Stimulated activated CD8-positive, alpha-beta memory T cell treated with anti-CD3 and anti-CD28 coated beads, Interleukin-4, amount 100 ng/mL, for 4 hours (primary cell): ENCODE data around the gene CRHR1.

Experiments used
- DNase-seq, 2 donors: peaks; one replicate each; pipeline ENCODE4 v3.0.0-alpha.2; 2020; ENCODE audit warnings: low read depth in 2 of 2, low spot score in 1 of 2

The CRHR1 gene

DNA sequence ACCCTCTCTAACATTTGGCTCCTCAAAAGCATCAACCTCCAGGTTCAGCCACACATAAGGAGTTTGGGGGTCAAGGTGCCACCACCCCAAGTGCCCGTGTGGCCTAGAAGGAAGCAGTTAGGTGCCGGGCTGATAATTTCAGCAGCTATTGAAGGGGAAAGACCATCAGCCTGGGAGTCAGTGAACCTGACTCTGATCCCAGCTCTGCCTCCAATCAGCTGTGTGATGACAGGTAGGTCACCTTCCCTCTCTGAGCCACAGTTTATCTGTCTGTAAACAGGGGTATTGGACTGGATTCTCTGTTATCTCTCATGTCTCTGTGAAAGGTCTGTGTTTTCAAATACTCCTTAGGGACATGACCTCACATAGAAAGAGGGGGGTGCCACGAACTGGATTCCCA, 3.9 kb downstream of the CRHR1 start:
- no peak for DNase-seq

DNA sequence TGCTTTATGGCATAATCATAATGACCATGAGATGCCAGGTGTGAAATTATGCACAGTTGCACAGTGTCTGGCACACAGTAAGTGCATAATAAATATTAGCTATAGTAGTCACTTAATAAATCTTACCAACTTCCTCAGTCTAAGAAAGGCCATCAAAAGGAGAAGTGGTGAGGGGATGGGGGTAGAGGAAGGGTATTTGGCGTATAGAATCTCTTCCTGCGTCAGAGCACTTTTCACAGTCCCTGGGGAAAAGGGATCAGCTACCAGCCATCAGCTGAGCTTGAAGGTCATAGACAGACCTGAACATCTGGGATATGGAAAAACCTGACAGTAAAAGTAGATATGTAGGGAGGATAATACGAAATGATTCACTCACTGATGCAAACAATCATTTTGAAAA, 5.8 kb downstream of the CRHR1 start:
- no peak for DNase-seq

DNA sequence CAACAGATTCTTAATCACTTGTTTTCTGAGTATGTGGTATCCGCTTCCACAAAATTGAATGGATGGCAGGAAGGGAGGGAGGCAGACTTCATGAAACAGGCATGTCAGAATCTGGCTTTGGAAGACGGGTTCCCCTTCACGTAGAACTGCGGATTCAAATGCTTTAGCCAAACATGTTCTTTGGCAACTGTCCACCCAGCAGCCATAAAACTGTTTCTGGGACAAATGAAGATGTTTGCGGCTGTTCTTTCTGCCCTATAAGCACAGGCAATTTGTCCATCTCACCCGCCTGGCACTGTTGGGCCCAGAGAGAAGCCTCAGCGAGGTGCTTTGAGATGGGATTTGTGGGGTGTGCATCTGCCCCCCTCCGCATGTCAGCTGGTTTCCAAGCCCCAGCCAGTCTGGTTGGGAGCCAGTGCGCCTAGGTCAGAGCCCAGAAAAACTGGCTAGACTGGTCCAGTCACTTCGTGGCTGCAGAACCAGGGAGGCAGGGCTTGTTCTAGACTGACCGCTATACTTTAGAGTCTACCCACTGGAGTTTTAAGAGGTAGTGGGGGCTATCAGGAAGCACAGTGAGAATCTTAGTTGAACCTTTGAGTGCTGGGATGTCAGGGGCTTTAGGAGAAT, 6.3 kb downstream of the CRHR1 start:
- no peak for DNase-seq

DNA sequence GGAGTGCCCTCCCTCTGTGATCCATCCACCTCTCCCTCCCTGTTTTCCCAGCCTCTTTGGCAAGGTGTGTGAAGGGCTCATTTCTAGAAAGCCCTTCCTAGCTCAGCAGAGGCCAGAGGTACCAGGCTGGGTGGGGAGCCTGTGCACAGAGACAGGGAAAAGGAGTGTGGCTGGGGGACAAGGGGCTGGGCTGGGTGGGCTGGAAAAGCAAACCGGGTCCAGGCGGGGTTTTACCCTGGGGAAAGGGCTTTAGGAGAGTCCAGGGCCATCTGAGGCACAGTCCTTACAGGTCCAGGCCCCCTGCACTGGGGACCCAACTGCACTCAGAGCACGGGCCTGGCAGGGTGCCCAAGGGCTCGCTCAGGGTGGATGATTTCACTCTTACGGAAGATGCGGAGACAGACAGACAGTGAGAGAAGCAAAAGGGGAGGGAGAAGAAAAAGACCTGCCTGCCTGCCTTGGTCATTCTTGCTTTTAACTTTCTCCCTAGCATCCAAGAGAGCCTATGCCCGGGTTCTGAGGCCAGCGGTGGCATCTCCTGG, 7.0 kb downstream of the CRHR1 start:
- DNase-seq = no peak

DNA sequence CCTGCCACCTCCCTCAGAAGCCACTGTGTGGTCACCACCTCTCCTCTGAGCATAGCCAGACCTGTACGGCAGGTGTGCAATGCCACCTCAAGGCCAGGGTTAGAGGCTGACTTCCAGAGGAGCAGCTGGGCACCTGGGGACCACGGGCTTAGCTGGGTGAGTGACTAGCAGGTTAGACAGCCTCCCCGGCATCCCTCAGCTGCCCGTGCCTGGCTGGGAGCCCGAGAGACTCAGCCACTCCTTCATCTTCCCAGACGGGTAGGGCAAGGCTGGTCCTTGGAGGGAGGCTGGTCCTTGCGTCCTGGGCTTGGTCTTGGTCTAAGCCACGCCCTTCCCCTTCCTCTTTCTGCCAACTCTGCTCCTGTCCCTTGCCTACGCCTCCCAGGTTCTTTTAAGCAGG, 7.8 kb downstream of the CRHR1 start:
- DNase-seq = no peak

DNA sequence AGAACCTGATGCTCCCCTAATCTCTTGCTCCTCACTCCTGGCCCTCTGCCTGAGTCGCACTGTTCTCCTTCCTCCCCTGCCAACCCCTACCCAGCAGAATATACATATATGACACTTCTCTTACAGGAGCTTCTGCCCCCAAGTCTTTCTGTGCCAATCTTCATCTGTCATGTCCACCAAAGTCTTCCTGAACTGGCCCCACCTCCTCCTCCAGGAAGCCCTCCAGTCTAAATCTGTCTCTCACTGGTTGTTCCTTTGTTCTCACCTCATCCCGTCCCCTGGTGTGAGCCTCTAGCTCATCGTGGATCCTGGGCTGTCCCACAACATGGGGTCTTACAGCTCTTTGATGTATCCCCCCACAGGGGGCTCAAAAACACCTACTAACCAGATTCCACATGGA, 8.3 kb downstream of the CRHR1 start:
- no peak for DNase-seq

DNA sequence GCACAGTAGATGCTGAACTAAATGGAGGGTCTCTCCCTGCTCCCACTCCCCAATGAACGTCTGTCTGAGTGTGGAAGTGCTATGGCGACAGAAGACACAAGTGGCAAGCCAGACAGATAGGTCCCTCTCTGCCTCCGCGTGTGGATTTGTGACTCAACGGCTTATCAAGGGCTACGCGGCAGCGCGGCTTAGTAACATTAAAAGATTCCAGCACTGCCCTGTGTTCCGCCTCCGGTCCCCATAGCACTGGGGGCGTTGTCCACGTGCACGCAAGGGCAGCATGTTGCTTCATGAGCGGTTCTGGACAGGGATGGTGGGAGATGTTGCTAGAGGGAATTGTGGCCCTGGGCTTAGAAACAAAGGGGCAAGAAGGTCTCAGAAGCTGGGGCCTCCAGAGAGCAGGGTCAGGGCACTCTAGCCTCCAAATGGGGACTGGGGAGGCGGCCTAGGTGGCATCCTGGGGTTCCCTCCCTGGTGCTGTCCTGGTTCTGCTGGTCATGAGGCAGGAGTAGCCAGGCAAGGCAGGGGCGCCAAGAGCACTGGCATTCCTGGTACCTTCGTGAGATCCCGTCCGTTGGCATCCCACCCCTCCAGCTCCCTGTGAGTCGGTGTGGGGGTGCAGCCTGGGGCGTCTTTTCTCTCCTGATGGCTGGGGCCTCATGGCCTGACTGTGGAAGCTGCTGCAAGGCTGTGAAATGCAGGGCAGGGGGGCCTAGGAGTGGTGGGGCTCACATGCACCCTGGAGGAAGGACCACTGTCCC, 9.1 kb downstream of the CRHR1 start:
- DNase-seq = no peak

DNA sequence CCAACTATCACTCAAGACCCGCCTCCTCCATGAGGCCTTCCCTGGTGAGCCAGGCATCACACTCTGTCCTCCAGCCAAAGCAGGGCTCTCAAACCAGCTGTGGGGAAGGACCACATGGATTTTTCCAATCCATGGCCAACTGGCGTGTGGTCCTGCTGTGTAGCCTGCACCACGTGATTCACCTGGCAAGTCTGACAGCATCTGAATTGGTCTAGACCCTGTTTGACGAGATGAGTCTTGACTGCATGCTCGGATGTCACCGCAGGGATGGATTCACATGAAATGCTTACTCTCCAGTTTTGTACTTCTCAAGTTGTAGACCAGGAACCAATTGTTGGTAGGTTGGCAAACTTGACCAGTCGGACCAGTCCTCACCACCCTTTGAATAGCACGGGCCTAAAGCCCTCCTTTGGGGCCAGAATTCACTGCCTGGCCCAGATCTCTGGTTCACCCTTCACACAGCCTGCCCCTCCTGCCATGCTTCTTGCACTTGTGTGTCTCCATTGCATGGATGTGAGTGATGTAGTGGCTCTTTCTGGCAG, 9.9 kb downstream of the CRHR1 start:
- DNase-seq = no peak

DNA sequence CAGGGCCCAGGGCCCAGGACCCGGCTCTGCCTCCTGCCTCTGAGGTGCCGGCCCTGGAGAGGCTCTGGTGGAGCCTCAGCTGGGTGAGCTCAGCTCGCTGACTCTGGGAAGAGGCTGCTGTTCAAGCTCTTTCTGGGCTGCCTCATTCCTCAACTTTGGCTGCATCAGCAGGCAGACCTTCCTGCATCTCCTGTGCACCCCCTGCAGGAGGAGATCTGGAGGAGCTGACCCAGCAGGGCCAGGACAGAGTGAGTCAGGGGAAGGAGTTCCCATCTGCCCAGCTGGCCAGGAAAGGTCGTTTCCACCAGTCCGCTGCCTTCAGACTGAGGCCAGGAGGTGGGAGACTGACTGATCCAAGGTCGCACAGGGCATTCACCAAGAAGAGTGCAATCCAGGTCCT, 10.7 kb downstream of the CRHR1 start:
- no peak for DNase-seq

DNA sequence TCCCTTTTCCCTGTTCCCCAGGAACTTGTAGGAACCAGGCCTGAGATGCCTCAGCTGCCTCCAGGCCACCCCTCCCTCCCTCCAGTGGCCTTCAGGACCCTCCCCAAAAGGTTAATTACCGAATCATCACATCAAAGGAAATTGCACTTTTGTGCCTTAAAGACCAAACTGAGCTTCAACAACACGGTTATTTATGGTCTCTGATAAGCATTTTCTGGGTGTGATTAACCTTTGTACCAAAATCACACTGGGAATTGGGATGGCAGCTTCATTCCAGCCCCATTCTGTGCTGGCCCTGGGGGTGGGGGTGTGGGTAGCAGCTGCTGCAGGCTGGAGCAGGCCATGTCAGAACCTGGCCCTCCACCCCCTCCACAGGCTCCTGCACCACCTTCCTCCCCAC, 16.7 kb downstream of the CRHR1 start:
- no peak for DNase-seq

DNA sequence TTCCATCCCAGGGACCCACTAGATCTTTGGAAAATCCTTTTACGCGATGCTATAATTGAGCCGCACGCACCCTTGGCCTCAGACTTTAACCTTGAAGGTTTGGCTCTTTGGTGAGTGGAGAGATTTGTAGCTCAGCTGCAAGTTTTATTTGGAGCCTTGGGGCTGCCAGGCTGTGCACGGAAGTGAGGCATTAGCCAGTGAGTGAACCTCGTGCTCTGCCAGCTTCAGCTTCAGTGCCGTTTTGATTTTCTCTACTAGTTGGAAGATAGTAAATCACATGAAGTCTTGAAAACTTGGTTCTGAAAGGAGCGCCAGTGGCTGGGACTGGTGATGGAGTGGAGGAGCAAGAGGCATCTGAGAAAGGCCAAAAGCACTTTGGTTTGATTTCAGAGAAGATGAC, 17.3 kb downstream of the CRHR1 start:
- DNase-seq = no peak

DNA sequence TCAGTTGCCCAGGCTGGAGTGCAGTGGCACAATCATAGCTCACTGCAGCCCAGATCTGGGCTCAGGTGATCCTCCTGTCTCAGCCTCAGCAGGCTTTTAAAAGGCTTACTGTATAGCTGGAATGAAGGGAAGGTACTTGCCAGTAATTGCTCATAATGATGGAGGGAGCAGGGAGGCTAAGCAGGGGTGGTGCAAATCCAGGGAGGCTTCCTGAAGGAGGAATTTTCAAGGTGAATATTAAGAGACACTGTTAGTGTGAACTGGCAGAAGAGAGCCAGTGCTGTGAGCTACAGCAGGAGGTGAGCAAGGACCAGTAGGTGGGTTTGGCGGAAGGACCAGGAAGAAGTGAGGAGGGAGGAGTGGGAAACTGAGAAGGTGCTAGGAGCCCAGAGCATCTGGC, 24.7 kb downstream of the CRHR1 start:
- no peak for DNase-seq

DNA sequence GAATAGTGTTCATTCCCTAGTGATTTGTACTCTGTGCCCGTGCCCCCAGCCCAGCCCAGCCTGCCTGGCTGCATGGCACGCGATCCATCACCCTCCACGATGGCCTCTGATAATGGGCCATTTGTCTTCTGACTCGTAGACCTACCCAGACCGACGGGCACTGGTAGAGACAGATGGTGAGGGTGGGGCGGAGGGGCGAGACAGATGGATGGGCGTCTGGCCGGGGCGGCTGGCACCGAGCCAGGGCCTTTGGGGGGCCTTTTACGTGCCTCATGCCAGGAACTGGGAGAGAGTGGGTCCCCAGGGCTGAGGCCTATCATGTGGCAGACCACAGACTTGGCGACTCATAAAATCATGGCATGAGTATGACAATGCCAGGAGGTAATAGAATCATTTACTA, 25.4 kb downstream of the CRHR1 start:
- DNase-seq = no peak

DNA sequence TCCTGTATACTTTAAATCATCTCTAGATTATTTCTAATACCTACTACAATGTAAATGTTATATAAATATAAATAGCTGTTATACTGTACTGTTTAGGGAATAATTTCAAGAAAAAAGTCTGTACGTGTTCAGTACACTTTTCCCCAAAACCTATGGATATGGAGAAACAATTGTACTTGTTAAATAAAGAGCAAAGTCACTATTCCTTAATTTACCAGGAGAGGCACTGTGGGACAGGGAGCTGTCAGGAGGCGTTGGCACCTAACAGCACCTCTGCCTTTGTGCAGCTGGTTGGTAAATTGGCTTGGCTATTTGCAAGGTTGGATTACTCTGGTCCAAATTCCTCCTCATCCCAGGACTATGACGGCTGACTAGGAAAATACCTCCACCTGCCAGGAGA, 28.0 kb downstream of the CRHR1 start:
- no peak for DNase-seq

DNA sequence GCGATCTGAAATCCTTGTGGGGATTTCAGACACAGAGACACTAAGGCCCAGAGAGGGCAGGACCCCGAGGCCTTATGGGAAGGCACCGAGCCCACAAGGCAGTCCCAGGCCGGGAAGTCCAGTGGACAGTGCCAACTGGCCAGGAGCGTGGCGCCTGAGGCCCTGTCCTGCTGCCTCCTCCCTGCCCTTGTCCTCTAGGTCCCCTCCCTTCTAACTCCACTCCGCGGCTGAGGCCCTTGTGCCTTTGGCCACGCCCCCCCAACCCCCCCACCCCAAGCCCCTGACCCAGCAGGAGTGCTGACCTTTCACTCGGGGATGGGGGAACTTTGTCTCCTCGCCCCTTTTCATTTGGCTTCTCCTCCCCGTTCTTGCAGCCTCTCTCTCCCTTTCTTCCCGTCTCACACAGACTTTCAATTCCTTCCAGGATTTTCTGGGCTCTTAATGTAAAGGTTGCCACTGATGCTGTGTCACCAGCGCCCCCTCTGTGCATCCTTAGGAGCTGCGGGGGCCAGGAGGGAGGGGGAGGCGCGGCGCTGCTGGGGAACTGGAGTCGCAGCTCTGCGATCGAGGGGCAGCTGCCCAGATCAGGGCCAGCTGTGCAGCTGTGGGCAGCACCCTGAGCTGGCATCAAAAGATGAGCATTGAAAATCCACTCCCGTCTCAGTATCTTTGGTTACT, 29.1 kb downstream of the CRHR1 start:
- DNase-seq = no peak

DNA sequence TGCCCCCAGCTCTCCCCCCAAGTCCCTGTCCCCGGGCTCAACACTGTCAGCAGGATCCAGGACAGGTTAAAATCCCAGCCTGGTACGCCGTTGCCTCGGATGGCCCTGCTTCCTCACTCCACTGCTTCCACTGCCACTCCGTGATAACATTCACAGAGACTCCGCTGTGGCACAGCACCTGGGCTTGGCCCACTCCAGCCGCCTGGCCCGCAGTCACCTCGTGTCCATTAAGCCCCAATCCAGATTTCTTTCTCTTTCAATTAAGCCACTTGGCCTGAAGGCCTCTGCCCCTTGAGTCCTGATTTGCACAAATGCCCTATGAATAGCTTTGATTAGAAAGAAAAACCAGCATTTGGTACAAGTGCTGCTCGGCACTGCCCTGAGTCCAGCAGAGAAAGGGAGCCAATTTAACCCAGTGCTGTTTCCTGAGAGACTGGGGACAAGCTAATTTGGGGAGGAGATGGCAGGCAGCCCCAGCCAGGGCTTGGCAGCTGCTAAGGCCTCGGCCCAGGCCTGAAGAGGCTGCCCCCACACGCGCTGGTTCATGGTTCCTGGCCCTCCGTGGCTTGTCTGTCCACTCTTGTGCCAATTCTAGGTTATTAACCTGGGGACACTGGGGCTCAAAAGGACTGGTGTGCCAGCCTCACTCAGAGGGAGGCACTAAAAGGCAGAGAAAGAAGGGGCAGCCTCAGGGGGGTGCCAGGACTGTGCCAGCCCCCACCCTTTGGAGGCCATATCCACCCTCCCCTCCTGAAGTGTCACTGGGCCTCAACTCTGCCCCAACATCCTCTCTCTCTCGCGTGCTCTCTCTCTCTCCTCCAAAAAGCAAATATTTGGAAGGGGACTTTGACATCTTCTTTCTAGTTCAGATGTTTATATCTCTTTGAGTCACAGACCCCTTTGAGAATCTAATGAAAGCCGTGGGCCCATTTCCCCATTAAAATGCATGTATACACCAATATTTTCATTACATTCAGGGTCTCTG, 30.8 kb downstream of the CRHR1 start:
- no peak for DNase-seq

DNA sequence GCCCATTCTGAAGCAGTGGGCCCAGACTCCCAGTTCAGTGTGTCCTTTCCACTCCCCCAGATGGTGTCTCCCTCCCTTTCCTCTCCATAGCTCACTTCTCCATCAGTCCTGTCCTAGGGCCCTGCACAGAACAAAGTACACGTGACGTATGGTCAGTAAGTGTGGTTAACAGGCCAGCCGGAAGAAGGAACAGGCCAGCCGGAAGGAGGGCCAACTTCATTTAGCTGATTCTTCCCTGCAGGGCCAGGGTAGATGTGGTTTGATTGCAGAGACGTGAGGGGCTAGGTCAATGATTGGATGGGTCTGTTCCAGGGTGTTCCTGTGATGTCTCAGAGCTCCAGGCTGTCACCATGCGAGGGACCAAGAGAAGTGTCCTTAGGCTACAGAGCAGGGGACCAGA, 31.6 kb downstream of the CRHR1 start:
- no peak for DNase-seq

DNA sequence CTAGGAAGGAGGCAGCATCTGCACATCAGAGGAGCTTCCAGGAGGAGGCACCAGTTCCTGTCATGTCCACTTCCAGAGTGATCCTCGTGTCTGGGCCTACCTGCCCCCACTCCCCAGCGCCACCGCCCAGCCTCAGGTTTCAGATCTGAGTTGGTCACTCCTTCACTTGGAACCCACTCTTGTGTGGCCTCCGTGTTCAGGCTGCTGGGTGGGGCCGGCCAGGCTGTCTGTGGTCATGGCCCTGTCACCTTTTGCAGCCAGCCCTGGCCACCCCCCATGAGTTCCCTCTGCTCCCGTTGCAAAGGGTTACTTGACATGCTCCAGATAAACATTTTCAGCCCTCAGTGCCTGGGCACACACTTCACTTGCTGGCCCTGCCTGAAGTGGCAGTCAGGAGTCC, 33.9 kb downstream of the CRHR1 start:
- DNase-seq = no peak

DNA sequence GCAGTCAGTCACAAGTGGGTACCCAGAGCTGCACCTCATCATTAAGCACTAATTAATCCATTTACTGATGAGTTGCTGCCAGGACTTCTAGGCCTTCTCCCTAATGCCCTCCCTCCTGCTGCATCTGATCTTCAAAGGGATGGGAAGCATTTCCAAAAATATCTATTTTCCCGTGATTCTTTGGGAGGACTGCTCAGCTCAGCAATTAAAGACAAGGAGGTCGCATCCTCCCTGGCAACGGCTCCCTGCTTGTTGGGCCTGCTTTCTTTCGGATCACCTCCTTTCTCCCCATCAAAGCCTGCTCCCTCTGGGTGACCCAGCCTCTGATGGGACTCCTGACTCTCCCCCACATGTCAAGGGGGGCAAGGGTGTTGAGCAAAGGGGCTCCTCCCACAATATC, 34.6 kb downstream of the CRHR1 start:
- DNase-seq = no peak

DNA sequence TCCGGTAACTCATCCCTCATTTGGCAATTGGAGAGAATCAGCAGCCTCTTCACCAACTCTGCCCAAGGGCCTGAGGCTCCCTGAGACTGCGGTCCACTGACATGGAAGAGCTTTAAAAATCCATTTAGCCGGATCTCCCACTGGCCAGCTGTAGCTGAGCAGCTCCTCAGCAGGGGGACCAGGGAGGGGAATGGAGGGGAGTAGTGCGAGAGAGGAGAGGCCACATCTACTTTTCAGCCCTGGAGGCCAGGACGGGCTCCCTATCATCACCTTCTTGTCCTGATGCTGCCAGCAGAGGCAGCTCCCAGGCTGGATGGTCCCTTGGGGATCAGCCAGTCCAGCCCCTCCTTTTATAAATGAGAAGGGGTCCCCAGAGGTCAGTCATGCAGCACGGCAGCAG, 35.5 kb downstream of the CRHR1 start:
- no peak for DNase-seq
